OCI-LY7 (cell line): Measurements from ENCODE around the gene TPD52L2. TPM values are rescaled to one million over a fixed set of nuclear protein-coding genes. Genes with fewer than 3 reads are reported as not detected.

Experiments
- BruUV-seq: library from RNA; stranded (reverse); fragments of 400-500 nt; replicated peaks from 2 replicates; lab custom pipeline; 2021; lab: Mats Ljungman, UMichigan
- CTCF ChIA-PET: fragments of 300-600 bp; sonication (Branson Sonifier 250); formaldehyde crosslinking; loops from one replicate; lab custom pipeline; 2022; ENCODE audit warnings: antibody characterized with exemption; ENCODE audit not compliant: unreplicated experiment; lab: Charles Lee
- POLR2A ChIA-PET: fragments of 300-600 bp; sonication (Branson Sonifier 250); formaldehyde crosslinking; loops from one replicate; lab custom pipeline; 2022; ENCODE audit warnings: antibody characterized with exemption; lab: Charles Lee
- DNase-seq: peaks from one replicate; pipeline ENCODE4 v3.0.0-alpha.2; 2015; ENCODE audit warnings: low spot score
- H2AFZ ChIP-seq: fragments of 200-600 bp; sonication (generic), shearing (Covaris generic); 2 replicates; pipeline ENCODE4 v1.6.1; 2014; ENCODE audit warnings: mild to moderate bottlenecking, antibody characterized with exemption, low read length, moderate library complexity
- H3K27ac ChIP-seq: fragments of 200-600 bp; sonication (generic); 2 replicates; pipeline ENCODE4 v1.5.1; 2014; ENCODE audit warnings: mixed run types, low read depth, mild to moderate bottlenecking, moderate library complexity, low read length, inconsistent platforms; ENCODE audit not compliant: poor library complexity, severe bottlenecking
- H3K36me3 ChIP-seq: fragments of 200-600 bp; sonication (generic); 2 replicates; pipeline ENCODE4 v1.6.1; 2014; ENCODE audit warnings: mild to moderate bottlenecking, antibody characterized with exemption, low read length, moderate library complexity, mixed read lengths; ENCODE audit not compliant: insufficient read depth
- H3K4me1 ChIP-seq: fragments of 200-600 bp; sonication (generic); 2 replicates; pipeline ENCODE4 v1.5.1; 2014; ENCODE audit warnings: mild to moderate bottlenecking, low read length; ENCODE audit not compliant: insufficient read depth, poor library complexity, severe bottlenecking
- H3K4me2 ChIP-seq: fragments of 200-600 bp; sonication (generic); 2 replicates; pipeline ENCODE4 v1.6.1; 2014; ENCODE audit warnings: mild to moderate bottlenecking, low read length
- H3K4me3 ChIP-seq: fragments of 200-600 bp; sonication (generic); 2 replicates; pipeline ENCODE4 v1.5.1; 2014; ENCODE audit warnings: mild to moderate bottlenecking, low read depth, low read length; ENCODE audit not compliant: poor library complexity, severe bottlenecking
- H3K79me2 ChIP-seq: fragments of 200-600 bp; sonication (generic); 2 replicates; pipeline ENCODE4 v1.6.1; 2016; ENCODE audit warnings: low read depth, mild to moderate bottlenecking, low read length, moderate library complexity, mixed read lengths; ENCODE audit not compliant: insufficient read depth
- H3K9me2 ChIP-seq: fragments of 200-600 bp; sonication (generic); 2 replicates; pipeline ENCODE4 v1.6.1; 2016; ENCODE audit warnings: mild to moderate bottlenecking, low read length, mixed read lengths; ENCODE audit not compliant: insufficient read depth
- H3K9me3 ChIP-seq: fragments of 200-600 bp; sonication (generic); 2 replicates; pipeline ENCODE4 v1.6.1; 2014; ENCODE audit warnings: mild to moderate bottlenecking, mixed run types, low read length, mixed read lengths
- H4K20me1 ChIP-seq: fragments of 200-600 bp; sonication (generic); 2 replicates; pipeline ENCODE4 v1.6.1; 2014; ENCODE audit warnings: mild to moderate bottlenecking, antibody characterized with exemption, low read length, moderate library complexity, mixed read lengths; ENCODE audit not compliant: insufficient read depth
- EZH2phosphoT487 ChIP-seq: fragments of 200-600 bp; sonication (generic); IDR thresholded peaks from 2 replicates; pipeline ENCODE4 v1.6.1; 2018; ENCODE audit warnings: low read depth, borderline replicate concordance, mild to moderate bottlenecking, mixed run types, antibody characterized with exemption, low read length, moderate library complexity, mixed read lengths
- intact Hi-C: fragments of 100-400 bp; cut with micrococcal nuclease; formaldehyde crosslinking; loops from one replicate; pipeline ENCODE4 v1.10.0; 2022; ENCODE audit not compliant: unreplicated experiment
- total RNA-seq, 2 experiments: library from RNA; depleted of rRNA in 1 of 2; stranded (reverse); fragments of >200 nt in 1 of 2; shearing (Covaris generic) in 1 of 2; gene quantifications; 2 replicates each; pipeline ENCODE4 v1.2.3, GENCODE V29; 2014 to 2022
- TF ChIP-seq, protein P1 (sequence below): fragments of 200-600 bp; sonication (generic); conservative IDR thresholded peaks from 2 replicates; pipeline ENCODE4 v1.5.1; 2014; ENCODE audit warnings: mild to moderate bottlenecking, antibody characterized with exemption, low read length, moderate library complexity, mixed read lengths

The TPD52L2 gene
- total RNA-seq, 2 experiments from 2014 or later: 27.2 to 51.0 TPM

DNA sequence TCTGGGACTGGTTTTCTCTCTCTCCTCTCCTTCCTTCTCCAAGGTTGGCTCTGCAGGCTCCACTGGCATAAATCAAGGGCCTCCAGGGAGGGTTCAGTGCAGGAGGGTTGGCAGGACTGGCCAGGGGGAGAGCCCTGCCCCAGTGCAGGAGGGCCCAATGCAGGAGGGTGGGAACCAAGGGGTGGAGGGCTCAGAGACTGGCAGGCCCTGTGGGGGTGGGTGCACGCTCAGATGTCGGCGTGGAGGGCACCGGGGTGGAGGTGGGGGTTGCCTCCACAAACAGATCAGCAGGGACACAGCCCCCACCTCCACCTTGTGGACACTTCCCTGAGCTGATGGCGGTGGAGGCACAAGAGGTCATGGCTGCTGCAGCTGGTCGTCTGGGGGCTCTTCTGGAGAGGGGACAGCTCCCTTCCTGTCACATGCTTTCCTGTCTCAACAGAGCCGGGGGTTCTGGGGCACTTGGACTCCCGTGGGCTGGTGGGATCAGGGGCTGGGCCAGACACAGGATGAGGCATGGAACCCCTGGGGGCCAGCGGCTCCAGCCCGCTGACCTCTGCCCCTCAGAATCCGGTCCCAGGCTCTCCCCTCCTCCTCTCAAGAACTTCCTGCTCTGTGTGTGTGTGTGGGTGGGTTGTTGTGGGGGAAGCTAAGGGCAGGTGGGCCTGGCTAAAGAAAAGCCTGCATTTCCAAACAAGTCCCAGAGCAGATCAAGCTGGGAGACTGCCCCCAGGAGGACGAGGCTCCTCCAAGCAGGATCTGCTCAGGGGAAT lies 6.5 kb upstream of the TPD52L2 start:
- no peak overlapping the region for H2AFZ ChIP-seq
- ChIA-PET POLR2A (no interaction called here), CTCF (no interaction called here)
- no peak overlapping the region for H3K4me3 ChIP-seq
- TF ChIP-seq EZH2phosphoT487: no peak
- TF ChIP-seq, protein P1, sequence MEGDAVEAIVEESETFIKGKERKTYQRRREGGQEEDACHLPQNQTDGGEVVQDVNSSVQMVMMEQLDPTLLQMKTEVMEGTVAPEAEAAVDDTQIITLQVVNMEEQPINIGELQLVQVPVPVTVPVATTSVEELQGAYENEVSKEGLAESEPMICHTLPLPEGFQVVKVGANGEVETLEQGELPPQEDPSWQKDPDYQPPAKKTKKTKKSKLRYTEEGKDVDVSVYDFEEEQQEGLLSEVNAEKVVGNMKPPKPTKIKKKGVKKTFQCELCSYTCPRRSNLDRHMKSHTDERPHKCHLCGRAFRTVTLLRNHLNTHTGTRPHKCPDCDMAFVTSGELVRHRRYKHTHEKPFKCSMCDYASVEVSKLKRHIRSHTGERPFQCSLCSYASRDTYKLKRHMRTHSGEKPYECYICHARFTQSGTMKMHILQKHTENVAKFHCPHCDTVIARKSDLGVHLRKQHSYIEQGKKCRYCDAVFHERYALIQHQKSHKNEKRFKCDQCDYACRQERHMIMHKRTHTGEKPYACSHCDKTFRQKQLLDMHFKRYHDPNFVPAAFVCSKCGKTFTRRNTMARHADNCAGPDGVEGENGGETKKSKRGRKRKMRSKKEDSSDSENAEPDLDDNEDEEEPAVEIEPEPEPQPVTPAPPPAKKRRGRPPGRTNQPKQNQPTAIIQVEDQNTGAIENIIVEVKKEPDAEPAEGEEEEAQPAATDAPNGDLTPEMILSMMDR: no peak
- H3K36me3 ChIP-seq: peaks cover 14% of the 10 kb centered on the region
- H3K9me2 ChIP-seq: no peaks in the 10 kb centered on the region
- H3K4me2 ChIP-seq: no peak overlapping the region; the same call in 1 of the 2 replicates
- intact Hi-C loops: no loop called here
- no peaks in the 10 kb centered on the region for H4K20me1 ChIP-seq
- H3K27ac ChIP-seq: no peak overlapping the region
- peak; percentile 34 for DNase-seq
- H3K79me2 ChIP-seq: peaks cover 5% of the 10 kb centered on the region; the same call in 1 of the 2 replicates
- H3K9me3 ChIP-seq: no peaks in the 10 kb centered on the region
- BruUV-seq: no TSS peak
- peaks cover 19% of the 10 kb centered on the region for H3K4me1 ChIP-seq

GRCh38 chr20:63859166-63859699 lies 5.8 kb upstream of the TPD52L2 start:
- H3K9me2 ChIP-seq: no peaks in the 10 kb centered on the region
- no peak overlapping the region for H2AFZ ChIP-seq
- TF ChIP-seq, protein P1: no peak
- TF ChIP-seq EZH2phosphoT487: no peak
- peaks cover 9% of the 10 kb centered on the region; the same call in 1 of the 2 replicates for H3K79me2 ChIP-seq
- no peak overlapping the region for H3K27ac ChIP-seq
- no peak for DNase-seq
- H3K36me3 ChIP-seq: peaks cover 16% of the 10 kb centered on the region
- POLR2A ChIA-PET: no interaction called here
- no peak overlapping the region for H3K4me2 ChIP-seq
- no peaks in the 10 kb centered on the region for H3K9me3 ChIP-seq
- intact Hi-C loops: no loop called here
- H3K4me1 ChIP-seq: peaks cover 22% of the 10 kb centered on the region
- no TSS peak for BruUV-seq
- CTCF ChIA-PET: no interaction called here
- H4K20me1 ChIP-seq: no peaks in the 10 kb centered on the region
- H3K4me3 ChIP-seq: no peak overlapping the region
